Fibroblast of lung (primary cell): Measurements from ENCODE around the gene CAMK1D. TPM values are rescaled to one million over a fixed set of nuclear protein-coding genes. Genes with fewer than 3 reads are reported as not detected.

Source experiments
- DNase-seq, 2 donors: peaks; one replicate each; pipeline versions ENCODE4 v3.0.0 to v3.0.0-alpha.2; 2010; ENCODE audit warnings: low read depth in 2 of 2
- H2AFZ ChIP-seq: 2 replicates; pipeline ENCODE4 v1.5.1; 2012; ENCODE audit warnings: low read length, control low read depth, inconsistent platforms
- H3K27ac ChIP-seq: 2 replicates; pipeline ENCODE4 v1.5.1; 2011; ENCODE audit warnings: low read length, control low read depth; ENCODE audit not compliant: insufficient read depth
- H3K27me3 ChIP-seq: 2 replicates; pipeline ENCODE4 v1.5.1; 2011; ENCODE audit warnings: mild to moderate bottlenecking, low read length; ENCODE audit not compliant: control insufficient read depth, insufficient read depth
- H3K36me3 ChIP-seq: 2 replicates; pipeline ENCODE4 v1.5.1; 2011; ENCODE audit warnings: low read length; ENCODE audit not compliant: control insufficient read depth, insufficient read depth
- H3K4me1 ChIP-seq: 2 replicates; pipeline ENCODE4 v1.5.1; 2011; ENCODE audit warnings: low read length; ENCODE audit not compliant: control insufficient read depth, insufficient read depth; ENCODE audit errors: extremely low read depth
- H3K4me2 ChIP-seq: 2 replicates; pipeline ENCODE4 v1.5.1; 2011; ENCODE audit warnings: low read length, control low read depth; ENCODE audit not compliant: insufficient read depth; ENCODE audit errors: extremely low read depth
- H3K4me3 ChIP-seq, 4 experiments: fragments of 200-600 bp in 1 of 4; sonication (generic) in 1 of 4; replicated peaks in 1 of 4; 2 replicates each; pipeline ENCODE4 v1.5.1; 2011 to 2016; ENCODE audit warnings: low read length in 4 of 4, low read depth in 3 of 4, mild to moderate bottlenecking in 3 of 4, control low read depth in 2 of 4, inconsistent platforms in 1 of 4, mixed read lengths in 1 of 4; ENCODE audit not compliant: insufficient read depth in 1 of 4; ENCODE audit errors: control extremely low read depth in 1 of 4
- H3K79me2 ChIP-seq: 2 replicates; pipeline ENCODE4 v1.5.1; 2012; ENCODE audit warnings: mild to moderate bottlenecking, low read length, inconsistent platforms; ENCODE audit not compliant: control insufficient read depth, insufficient read depth
- H3K9ac ChIP-seq: 2 replicates; pipeline ENCODE4 v1.5.1; 2011; ENCODE audit warnings: mild to moderate bottlenecking, low read length, control low read depth; ENCODE audit not compliant: insufficient read depth
- H3K9me3 ChIP-seq: 2 replicates; pipeline ENCODE4 v1.5.1; 2012; ENCODE audit warnings: low read depth, low read length; ENCODE audit not compliant: control insufficient read depth, insufficient read depth
- H4K20me1 ChIP-seq: 2 replicates; pipeline ENCODE4 v1.5.1; 2011; ENCODE audit warnings: low read length; ENCODE audit not compliant: control insufficient read depth, insufficient read depth; ENCODE audit errors: extremely low read depth
- CTCF ChIP-seq, 2 donors: IDR thresholded peaks in 1 of 2; conservative IDR thresholded peaks in 1 of 2; 1 replicate in 1 of 2; 2 replicates in 1 of 2; pipeline ENCODE4 v1.5.1; 2011 to 2012; ENCODE audit warnings: low read length in 2 of 2, control low read depth in 1 of 2, inconsistent platforms in 1 of 2, low read depth in 1 of 2, mild to moderate bottlenecking in 1 of 2
- EZH2 ChIP-seq: IDR thresholded peaks from 2 replicates; pipeline ENCODE4 v1.5.1; 2012; ENCODE audit warnings: low read length, control low read depth, mild to moderate bottlenecking; ENCODE audit errors: missing control alignments
- polyA plus RNA-seq, 2 donors: library from polyadenylated mRNA; depleted of rRNA in 1 of 2; stranded (reverse) in 1 of 2; unstranded in 1 of 2; fragments of >200 nt; gene quantifications; 2 replicates each; pipeline ENCODE4 v1.2.1, GENCODE V29; 2011 to 2012; ENCODE audit warnings: missing spikeins in 1 of 2
- total RNA-seq: library from RNA; depleted of rRNA; stranded (reverse); fragments of >200 nt; gene quantifications from 2 replicates; pipeline ENCODE4 v1.2.1, GENCODE V29; 2014

The CAMK1D gene
- total and polyA plus RNA-seq, 2 donors (not counting 1 experiment from before 2014, with no cell fraction given) = 2.3 TPM

- no peak overlapping the region for H3K4me2 ChIP-seq
- H3K27ac ChIP-seq = no peak overlapping the region
- no peak overlapping the region for H3K9ac ChIP-seq
- no peaks in the 10 kb centered on the region for H3K4me1 ChIP-seq
- H2AFZ ChIP-seq = no peak overlapping the region
- no peaks in the 10 kb centered on the region for H3K79me2 ChIP-seq
- H3K36me3 ChIP-seq = no peaks in the 10 kb centered on the region
- no peak overlapping the region for H3K4me3 ChIP-seq
- no peaks in the 10 kb centered on the region for H3K27me3 ChIP-seq
- H4K20me1 ChIP-seq = no peaks in the 10 kb centered on the region
- DNase-seq = no peak
- no peaks in the 10 kb centered on the region for H3K9me3 ChIP-seq
- no peak for TF ChIP-seq CTCF (conservative IDR thresholded peaks at IDR 0.05 in 1 of 2, IDR thresholded peaks at IDR 0.05 in 1 of 2; ENCODE audit: low read depth in 1 of 2, low read length in 2 of 2)
- no peak for TF ChIP-seq EZH2
Observed at GRCh38 chr10:12509794-12510100, 160.4 kb downstream of the CAMK1D start.

GRCh38 chr10:12510501-12510941 lies 161.2 kb downstream of the CAMK1D start:
- Histone ChIP-seq H3K4me2 (no peak overlapping the region), H3K27me3 (no peaks in the 10 kb centered on the region), H3K36me3 (no peaks in the 10 kb centered on the region), H3K27ac (no peak overlapping the region), H4K20me1 (no peaks in the 10 kb centered on the region), H3K9me3 (no peaks in the 10 kb centered on the region), H3K79me2 (no peaks in the 10 kb centered on the region), H3K4me3 (no peak overlapping the region), H3K9ac (no peak overlapping the region), H2AFZ (no peak overlapping the region), H3K4me1 (no peaks in the 10 kb centered on the region)
- DNase-seq = peak in 1 of 2 donors; percentile 73
- TF ChIP-seq EZH2 = no peak
- no peak for TF ChIP-seq CTCF (conservative IDR thresholded peaks at IDR 0.05 in 1 of 2, IDR thresholded peaks at IDR 0.05 in 1 of 2; ENCODE audit: low read depth in 1 of 2, low read length in 2 of 2)

- H3K4me2 ChIP-seq = no peak overlapping the region
- no peak for DNase-seq
- no peak overlapping the region for H2AFZ ChIP-seq
- no peaks in the 10 kb centered on the region for H3K79me2 ChIP-seq
- H3K9me3 ChIP-seq = no peaks in the 10 kb centered on the region
- no peaks in the 10 kb centered on the region for H3K4me1 ChIP-seq
- no peaks in the 10 kb centered on the region for H3K36me3 ChIP-seq
- no peaks in the 10 kb centered on the region for H4K20me1 ChIP-seq
- no peak overlapping the region for H3K4me3 ChIP-seq
- no peak overlapping the region for H3K9ac ChIP-seq
- H3K27ac ChIP-seq = no peak overlapping the region
- no peaks in the 10 kb centered on the region for H3K27me3 ChIP-seq
- TF ChIP-seq EZH2 (no peak), CTCF (conservative IDR thresholded peaks at IDR 0.05 in 1 of 2, IDR thresholded peaks at IDR 0.05 in 1 of 2; ENCODE audit: low read depth in 1 of 2, low read length in 2 of 2) (no peak)
Observed at GRCh38 chr10:12510984-12511383, 161.6 kb downstream of the CAMK1D start.
